ENCODE data around the gene MYO5C.
"Not testable (repeated sequence)": the region's sequence is repeated elsewhere in the genome, so short reads cannot be mapped to it uniquely, and the experiment has no call there.

MYO5C gene

DNA sequence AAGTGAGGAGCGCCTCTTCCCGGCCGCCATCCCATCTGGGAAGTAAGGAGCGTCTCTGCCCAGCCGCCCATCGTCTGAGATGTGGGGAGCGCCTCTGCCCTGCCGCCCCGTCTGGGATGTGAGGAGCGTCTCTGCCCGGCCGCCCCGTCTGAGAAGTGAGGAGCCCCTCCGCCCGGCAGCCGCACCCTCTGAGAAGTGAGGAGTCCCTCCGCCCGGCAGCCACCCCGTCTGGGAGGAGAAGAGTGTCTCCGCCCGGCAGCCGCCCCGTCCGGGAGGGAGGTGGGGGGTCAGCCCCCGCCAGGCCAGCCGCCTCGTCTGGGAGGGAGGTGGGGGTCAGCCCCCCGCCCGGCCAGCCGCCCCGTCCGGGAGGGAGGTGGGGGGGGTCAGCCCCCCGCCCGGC is 9.7 kb downstream of the MYO5C start:
- H3K4me3 ChIP-seq (ENCODE audit: low read depth in 1 of 2, low read length in 2 of 2); H3K27ac ChIP-seq (ENCODE audit: low read length); H3K36me3 ChIP-seq (ENCODE audit: control insufficient read depth in 1 of 2, insufficient read depth in 2 of 2, low read length in 2 of 2); H3K27me3 ChIP-seq (ENCODE audit: low read depth, low read length); H3K9me3 ChIP-seq (ENCODE audit: control insufficient read depth in 1 of 2, low read length in 2 of 2); H3K4me1 ChIP-seq (ENCODE audit: control insufficient read depth in 1 of 2, insufficient read depth in 2 of 2, low read length in 2 of 2): not testable (repeated sequence)

DNA sequence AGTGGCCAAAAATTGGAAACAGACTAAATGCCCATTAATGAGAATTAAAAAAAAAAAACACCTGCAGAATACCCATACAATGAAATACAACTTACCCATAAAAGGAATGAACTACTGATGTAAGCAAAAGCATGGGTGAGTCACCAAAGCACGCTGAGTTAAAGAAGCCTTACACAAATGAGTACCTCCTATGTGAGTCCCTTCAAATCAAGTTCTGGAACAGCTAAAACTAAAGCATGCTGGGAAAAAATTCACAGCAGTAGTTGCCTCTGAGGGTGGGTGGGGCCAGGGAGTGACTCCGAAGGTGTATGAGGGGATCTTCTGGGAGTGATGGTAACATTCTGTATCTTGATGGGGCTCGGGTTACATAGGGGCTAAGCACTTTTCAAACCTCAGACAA is 11.4 kb downstream of the MYO5C start:
- Histone ChIP-seq H3K4me1 (ENCODE audit: control insufficient read depth in 1 of 2, insufficient read depth in 2 of 2, low read length in 2 of 2) (no peaks in the 10 kb centered on the region), H3K9me3 (ENCODE audit: control insufficient read depth in 1 of 2, low read length in 2 of 2) (no peaks in the 10 kb centered on the region), H3K27me3 (ENCODE audit: low read depth, low read length) (no peaks in the 10 kb centered on the region), H3K27ac (ENCODE audit: low read length) (no peak overlapping the region), H3K36me3 (ENCODE audit: control insufficient read depth in 1 of 2, insufficient read depth in 2 of 2, low read length in 2 of 2) (no peaks in the 10 kb centered on the region), H3K4me3 (ENCODE audit: low read depth in 1 of 2, low read length in 2 of 2) (no peak overlapping the region)

DNA sequence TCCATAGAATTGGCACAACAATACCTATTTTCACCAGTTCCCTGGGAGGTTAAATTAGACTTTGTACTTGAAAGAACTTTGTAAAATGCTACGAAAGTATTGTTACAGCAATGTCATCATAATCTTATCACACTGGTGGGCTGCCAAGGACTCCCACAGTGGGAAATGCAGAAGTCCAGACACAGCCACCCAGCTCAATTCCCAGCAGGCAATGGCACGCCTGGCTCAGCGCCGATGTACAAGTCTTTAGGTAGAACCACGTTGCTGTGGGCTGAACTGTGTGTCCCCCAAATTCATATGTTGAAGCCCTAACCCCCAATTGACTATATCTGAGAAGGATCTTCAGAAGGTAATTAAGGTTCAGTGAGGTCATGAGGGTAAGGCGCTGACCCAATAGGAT is 12.3 kb downstream of the MYO5C start:
- no peaks in the 10 kb centered on the region for H3K4me1 ChIP-seq (ENCODE audit: control insufficient read depth in 1 of 2, insufficient read depth in 2 of 2, low read length in 2 of 2)
- no peaks in the 10 kb centered on the region for H3K27me3 ChIP-seq (ENCODE audit: low read depth, low read length)
- H3K4me3 ChIP-seq (ENCODE audit: low read depth in 1 of 2, low read length in 2 of 2) = no peak overlapping the region
- no peaks in the 10 kb centered on the region for H3K9me3 ChIP-seq (ENCODE audit: control insufficient read depth in 1 of 2, low read length in 2 of 2)
- H3K27ac ChIP-seq (ENCODE audit: low read length) = no peak overlapping the region
- no peaks in the 10 kb centered on the region for H3K36me3 ChIP-seq (ENCODE audit: control insufficient read depth in 1 of 2, insufficient read depth in 2 of 2, low read length in 2 of 2)

DNA sequence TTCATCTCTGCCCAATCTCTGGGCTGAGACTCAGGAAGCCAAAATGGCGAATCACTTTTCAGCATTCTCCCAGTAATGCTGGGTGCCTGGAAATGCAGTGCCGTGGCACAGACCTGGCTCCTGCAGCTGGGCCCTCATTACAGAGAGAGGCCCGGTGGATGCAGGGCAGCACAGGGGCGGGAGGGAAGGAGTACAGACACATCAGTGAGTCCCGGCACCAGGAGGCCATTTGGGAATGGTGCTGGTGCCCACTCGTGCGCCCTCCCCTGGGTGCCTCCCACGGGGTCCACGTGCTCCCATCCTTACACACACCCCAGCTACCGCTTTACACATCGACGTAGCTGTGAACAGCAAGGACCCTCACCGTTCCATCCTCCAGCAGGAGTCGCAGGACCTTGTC is 13.2 kb downstream of the MYO5C start:
- Histone ChIP-seq H3K9me3 (ENCODE audit: control insufficient read depth in 1 of 2, low read length in 2 of 2) (no peaks in the 10 kb centered on the region), H3K27me3 (ENCODE audit: low read depth, low read length) (no peaks in the 10 kb centered on the region), H3K27ac (ENCODE audit: low read length) (no peak overlapping the region), H3K36me3 (ENCODE audit: control insufficient read depth in 1 of 2, insufficient read depth in 2 of 2, low read length in 2 of 2) (no peaks in the 10 kb centered on the region), H3K4me1 (ENCODE audit: control insufficient read depth in 1 of 2, insufficient read depth in 2 of 2, low read length in 2 of 2) (no peaks in the 10 kb centered on the region), H3K4me3 (ENCODE audit: low read depth in 1 of 2, low read length in 2 of 2) (no peak overlapping the region)

DNA sequence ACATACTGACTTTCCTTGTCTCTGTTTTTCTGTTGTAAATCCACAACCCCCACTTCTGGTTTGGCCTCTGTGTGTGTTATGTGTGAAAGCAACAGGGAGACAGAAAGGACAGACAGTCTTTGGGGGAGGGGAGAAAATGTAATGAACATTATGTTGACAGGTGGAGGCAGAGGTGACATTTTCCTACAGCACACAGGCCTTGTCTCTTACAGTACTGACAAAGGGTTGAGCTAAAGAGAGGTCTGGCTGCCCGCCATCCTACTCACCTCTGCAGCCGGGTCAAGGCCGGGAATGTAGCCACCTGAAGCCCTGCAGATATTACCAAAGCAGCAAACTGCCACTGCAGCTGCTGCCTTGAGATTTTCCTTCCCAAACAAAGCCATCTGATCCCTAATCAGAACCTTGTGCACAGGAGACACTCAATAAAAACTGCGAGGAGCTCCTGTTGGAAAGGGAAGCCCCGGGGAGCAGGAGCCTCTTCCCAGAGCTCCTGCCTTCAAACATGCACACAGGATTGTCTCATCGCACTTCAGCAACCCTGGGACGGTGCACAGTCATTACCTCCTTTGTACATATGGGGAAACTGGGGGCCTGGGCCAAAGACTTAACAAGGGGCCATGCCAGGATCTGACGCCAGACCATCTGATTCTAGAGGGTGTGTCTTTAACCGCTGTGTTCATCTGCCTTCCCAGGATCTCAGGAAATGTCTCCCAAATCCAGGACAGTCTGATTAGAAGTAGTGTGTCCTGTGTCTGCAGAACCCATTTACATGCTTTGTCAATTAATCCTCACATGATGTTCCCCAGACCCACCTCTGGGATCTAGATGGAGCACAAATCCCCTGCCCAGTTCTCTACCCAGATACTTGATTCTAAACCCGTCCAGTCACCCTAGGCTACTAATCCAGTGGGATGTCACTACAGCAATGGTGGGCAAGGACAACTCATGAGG is 14.2 kb downstream of the MYO5C start:
- H3K4me3 ChIP-seq (ENCODE audit: low read depth in 1 of 2, low read length in 2 of 2) = no peak overlapping the region
- H3K27ac ChIP-seq (ENCODE audit: low read length) = no peak overlapping the region
- no peaks in the 10 kb centered on the region for H3K4me1 ChIP-seq (ENCODE audit: control insufficient read depth in 1 of 2, insufficient read depth in 2 of 2, low read length in 2 of 2)
- no peaks in the 10 kb centered on the region for H3K9me3 ChIP-seq (ENCODE audit: control insufficient read depth in 1 of 2, low read length in 2 of 2)
- H3K36me3 ChIP-seq (ENCODE audit: control insufficient read depth in 1 of 2, insufficient read depth in 2 of 2, low read length in 2 of 2) = no peaks in the 10 kb centered on the region
- H3K27me3 ChIP-seq (ENCODE audit: low read depth, low read length) = no peaks in the 10 kb centered on the region

DNA sequence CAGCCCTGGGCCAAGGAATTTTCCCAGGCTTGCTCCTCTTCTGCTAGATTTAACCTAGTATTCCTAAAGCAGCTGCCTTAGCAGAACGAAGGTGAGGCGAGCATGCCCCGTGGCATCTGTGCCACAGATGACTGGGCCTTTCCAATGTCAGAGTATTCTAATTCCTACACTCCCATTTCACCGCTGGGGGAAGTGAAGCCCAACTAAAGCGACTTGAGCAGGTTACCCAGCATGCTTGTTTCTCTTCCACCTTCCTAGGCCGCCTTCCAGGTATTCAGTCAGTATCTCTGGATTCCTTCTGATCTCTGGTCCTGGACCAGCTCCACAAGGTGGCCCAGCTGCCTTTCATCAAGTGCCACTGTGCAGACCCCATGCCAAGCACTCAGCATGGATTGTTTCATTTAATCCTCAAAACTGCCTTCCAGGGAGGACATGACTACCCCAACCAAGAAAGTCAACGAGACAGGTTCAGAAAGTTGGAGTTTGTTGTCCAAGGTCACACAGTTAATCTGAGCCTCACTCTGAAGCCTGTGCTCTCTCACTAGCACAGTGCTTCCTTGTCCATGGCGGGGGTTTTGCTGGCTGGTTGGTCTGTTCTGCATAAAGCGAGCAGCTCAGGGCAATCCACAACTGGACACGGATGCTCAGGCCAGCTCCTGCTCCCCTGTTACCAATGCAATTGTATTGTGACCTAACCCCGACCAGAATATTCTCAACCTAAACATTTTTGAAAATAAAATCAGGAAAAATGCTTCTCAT is 15.1 kb downstream of the MYO5C start:
- Histone ChIP-seq H3K36me3 (ENCODE audit: control insufficient read depth in 1 of 2, insufficient read depth in 2 of 2, low read length in 2 of 2) (no peaks in the 10 kb centered on the region), H3K4me3 (ENCODE audit: low read depth in 1 of 2, low read length in 2 of 2) (no peak overlapping the region), H3K4me1 (ENCODE audit: control insufficient read depth in 1 of 2, insufficient read depth in 2 of 2, low read length in 2 of 2) (no peaks in the 10 kb centered on the region), H3K9me3 (ENCODE audit: control insufficient read depth in 1 of 2, low read length in 2 of 2) (no peaks in the 10 kb centered on the region), H3K27me3 (ENCODE audit: low read depth, low read length) (no peaks in the 10 kb centered on the region), H3K27ac (ENCODE audit: low read length) (no peak overlapping the region)

DNA sequence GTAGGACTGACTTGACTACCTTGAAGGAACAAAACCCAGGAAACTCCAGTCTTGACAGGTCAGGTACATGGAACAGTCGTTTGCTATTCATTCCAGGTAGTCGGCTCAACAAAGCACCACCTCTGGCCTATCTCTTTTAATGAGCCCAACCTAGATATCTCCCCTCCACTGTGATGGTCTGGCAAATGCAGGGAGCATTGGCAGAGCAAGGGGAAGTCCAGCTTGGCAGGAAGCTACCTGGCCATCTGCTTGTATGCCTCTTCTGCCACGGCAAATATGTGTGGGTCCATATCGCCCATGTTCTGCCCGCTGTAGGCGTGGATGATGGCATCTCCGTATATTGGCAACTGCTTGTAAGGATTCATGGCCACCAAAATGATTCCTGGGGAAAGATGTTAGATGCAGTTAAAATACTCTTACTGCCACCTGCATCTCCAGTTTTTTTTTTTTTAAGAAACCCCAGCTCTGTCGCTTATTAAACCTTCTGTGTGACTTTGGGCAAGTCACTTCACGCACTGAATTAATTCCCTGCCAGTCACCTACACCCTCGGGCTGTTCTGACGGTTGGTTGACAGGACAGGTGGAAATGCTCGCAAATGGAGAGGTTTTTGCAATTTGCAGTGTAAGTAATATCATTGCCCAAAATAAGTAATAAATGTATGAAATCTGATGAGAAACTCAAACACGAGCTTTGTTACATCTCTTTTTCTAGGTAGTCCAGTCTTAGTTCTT is 16.8 kb downstream of the MYO5C start:
- H3K27ac ChIP-seq (ENCODE audit: low read length) = no peak overlapping the region
- no peaks in the 10 kb centered on the region for H3K27me3 ChIP-seq (ENCODE audit: low read depth, low read length)
- H3K9me3 ChIP-seq (ENCODE audit: control insufficient read depth in 1 of 2, low read length in 2 of 2) = no peaks in the 10 kb centered on the region
- no peaks in the 10 kb centered on the region for H3K4me1 ChIP-seq (ENCODE audit: control insufficient read depth in 1 of 2, insufficient read depth in 2 of 2, low read length in 2 of 2)
- H3K36me3 ChIP-seq (ENCODE audit: control insufficient read depth in 1 of 2, insufficient read depth in 2 of 2, low read length in 2 of 2) = no peaks in the 10 kb centered on the region
- no peak overlapping the region for H3K4me3 ChIP-seq (ENCODE audit: low read depth in 1 of 2, low read length in 2 of 2)

DNA sequence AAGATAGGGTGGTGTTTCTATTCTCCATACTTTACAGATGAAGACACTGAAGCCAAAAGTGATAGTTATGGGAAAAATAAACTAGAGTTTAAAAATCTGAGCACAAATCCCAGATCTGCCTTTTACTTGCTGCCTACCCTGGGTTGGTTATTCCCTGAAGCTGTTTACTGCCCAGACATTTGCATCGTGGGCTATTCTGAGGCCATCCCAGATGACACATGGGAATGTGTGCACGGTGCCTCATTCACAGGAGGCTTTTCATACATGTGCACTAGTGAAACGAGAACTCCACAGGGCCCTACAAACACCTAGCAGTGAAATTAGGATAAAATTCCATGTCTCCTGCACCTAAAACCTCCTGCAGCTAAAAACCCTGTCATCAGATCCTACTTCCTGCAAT is 17.5 kb downstream of the MYO5C start:
- Histone ChIP-seq H3K4me3 (ENCODE audit: low read depth in 1 of 2, low read length in 2 of 2) (no peak overlapping the region), H3K27ac (ENCODE audit: low read length) (no peak overlapping the region), H3K9me3 (ENCODE audit: control insufficient read depth in 1 of 2, low read length in 2 of 2) (no peaks in the 10 kb centered on the region), H3K4me1 (ENCODE audit: control insufficient read depth in 1 of 2, insufficient read depth in 2 of 2, low read length in 2 of 2) (no peaks in the 10 kb centered on the region), H3K27me3 (ENCODE audit: low read depth, low read length) (no peaks in the 10 kb centered on the region), H3K36me3 (ENCODE audit: control insufficient read depth in 1 of 2, insufficient read depth in 2 of 2, low read length in 2 of 2) (no peaks in the 10 kb centered on the region)

DNA sequence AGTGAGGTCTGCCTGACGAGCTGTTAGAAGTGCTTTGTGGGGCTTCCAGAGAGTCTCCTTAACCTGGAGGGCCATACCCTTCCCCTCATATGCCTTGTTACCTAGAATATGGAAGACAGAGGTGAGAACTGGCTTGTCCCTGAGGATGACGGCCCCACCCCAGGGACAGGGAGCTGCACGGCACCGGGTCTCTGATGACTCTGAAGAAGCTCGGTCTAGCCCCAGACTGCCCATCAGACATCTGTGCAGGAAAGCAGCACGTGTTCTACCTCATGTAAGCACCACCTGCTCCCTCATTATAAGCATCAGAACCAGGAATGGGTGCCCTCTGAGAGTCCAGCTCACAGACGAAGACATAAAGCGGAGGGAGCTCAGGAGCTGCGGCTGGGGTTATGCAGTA is 18.0 kb downstream of the MYO5C start:
- no peak overlapping the region for H3K4me3 ChIP-seq (ENCODE audit: low read depth in 1 of 2, low read length in 2 of 2)
- no peaks in the 10 kb centered on the region for H3K36me3 ChIP-seq (ENCODE audit: control insufficient read depth in 1 of 2, insufficient read depth in 2 of 2, low read length in 2 of 2)
- no peak overlapping the region for H3K27ac ChIP-seq (ENCODE audit: low read length)
- H3K4me1 ChIP-seq (ENCODE audit: control insufficient read depth in 1 of 2, insufficient read depth in 2 of 2, low read length in 2 of 2) = no peaks in the 10 kb centered on the region
- no peaks in the 10 kb centered on the region for H3K9me3 ChIP-seq (ENCODE audit: control insufficient read depth in 1 of 2, low read length in 2 of 2)
- no peaks in the 10 kb centered on the region for H3K27me3 ChIP-seq (ENCODE audit: low read depth, low read length)

DNA sequence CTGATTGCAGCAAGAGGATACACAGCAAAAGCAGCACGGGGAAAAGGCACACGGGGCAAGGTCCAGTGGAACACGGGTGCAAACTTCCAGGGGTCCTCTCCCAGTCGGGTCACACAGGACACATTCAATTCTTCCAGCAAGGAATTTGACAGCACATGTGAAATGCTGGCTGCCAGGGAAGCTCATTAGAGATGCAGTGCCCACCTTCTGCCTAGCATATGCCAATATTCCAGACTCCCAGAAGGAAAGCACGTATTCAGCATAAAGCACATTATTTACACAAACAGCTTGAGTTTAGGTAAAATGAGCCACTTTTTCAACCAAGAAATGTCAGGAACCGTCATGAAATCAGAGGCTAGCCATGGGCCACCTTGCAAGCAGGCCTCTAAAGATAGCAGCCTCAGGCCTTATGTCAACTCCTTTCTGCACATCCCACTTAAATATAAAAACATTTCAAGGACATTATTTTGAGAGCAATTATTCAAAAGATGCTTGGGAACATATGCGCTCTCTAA is 19.3 kb downstream of the MYO5C start:
- H3K4me1 ChIP-seq (ENCODE audit: control insufficient read depth in 1 of 2, insufficient read depth in 2 of 2, low read length in 2 of 2) = no peaks in the 10 kb centered on the region
- H3K27me3 ChIP-seq (ENCODE audit: low read depth, low read length) = no peaks in the 10 kb centered on the region
- no peaks in the 10 kb centered on the region for H3K36me3 ChIP-seq (ENCODE audit: control insufficient read depth in 1 of 2, insufficient read depth in 2 of 2, low read length in 2 of 2)
- no peak overlapping the region for H3K27ac ChIP-seq (ENCODE audit: low read length)
- H3K9me3 ChIP-seq (ENCODE audit: control insufficient read depth in 1 of 2, low read length in 2 of 2) = no peaks in the 10 kb centered on the region
- H3K4me3 ChIP-seq (ENCODE audit: low read depth in 1 of 2, low read length in 2 of 2) = no peak overlapping the region

All from muscle layer of duodenum (tissue), 2 donors.